NCI-H2227 (cell line): ENCODE measurements around the gene NPR1.
"Not testable (repeated sequence)": the region's sequence is repeated elsewhere in the genome, so short reads cannot be mapped to it uniquely, and the experiment has no call there.

ENCODE experiments used
- DNase-seq: peaks from one replicate; lab custom pipeline; 2025; ENCODE audit not compliant: unreplicated experiment; lab: John Stamatoyannopoulos, UW

Gene NPR1

GRCh38 chr1:153649137-153649862, 29.2 kb upstream of the NPR1 start:
- no peak for DNase-seq

DNA sequence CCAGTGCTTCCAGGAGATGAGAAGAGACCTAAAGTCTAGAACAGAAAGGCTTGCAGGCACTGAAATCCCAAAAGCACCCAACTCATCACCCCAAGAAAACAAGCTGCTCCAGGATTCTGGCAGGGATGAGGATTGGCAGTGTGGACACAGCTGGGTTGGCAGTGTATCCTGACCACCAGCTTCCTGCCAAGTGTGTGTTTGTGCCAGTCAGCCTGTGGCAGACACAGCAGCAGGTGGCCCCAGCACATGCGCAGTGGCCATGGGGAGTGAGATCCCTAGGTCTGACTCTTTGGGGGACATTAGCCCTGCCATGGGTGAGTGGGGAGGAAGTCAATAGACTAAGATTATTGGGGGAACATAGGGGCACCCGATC, 28.6 kb upstream of the NPR1 start:
- DNase-seq = no peak

- DNase-seq = no peak
These were observed 26.7 kb upstream of the NPR1 start for GRCh38 chr1:153651771-153652170.

GRCh38 chr1:153652805-153653500, 25.5 kb upstream of the NPR1 start:
- no peak for DNase-seq

DNA sequence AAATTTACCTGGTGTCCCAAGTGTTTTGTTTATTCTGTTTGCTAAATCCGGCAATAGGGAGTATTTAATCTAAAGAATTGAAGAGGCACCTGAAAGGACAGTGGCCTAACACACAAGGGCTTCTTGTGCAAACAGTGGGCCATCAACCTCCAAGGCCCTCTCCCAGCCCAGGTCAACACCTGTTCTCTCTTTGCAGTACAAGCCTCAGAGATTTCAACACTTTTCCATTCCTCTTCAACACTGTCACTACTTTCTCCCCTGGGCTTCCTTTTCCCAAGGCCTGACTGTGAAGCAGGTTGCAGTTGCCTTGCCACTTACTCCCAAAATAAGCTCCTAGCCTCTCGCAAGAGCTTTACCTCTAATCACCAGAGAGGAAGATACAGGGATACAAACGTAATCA, 23.2 kb upstream of the NPR1 start:
- no peak for DNase-seq

DNA sequence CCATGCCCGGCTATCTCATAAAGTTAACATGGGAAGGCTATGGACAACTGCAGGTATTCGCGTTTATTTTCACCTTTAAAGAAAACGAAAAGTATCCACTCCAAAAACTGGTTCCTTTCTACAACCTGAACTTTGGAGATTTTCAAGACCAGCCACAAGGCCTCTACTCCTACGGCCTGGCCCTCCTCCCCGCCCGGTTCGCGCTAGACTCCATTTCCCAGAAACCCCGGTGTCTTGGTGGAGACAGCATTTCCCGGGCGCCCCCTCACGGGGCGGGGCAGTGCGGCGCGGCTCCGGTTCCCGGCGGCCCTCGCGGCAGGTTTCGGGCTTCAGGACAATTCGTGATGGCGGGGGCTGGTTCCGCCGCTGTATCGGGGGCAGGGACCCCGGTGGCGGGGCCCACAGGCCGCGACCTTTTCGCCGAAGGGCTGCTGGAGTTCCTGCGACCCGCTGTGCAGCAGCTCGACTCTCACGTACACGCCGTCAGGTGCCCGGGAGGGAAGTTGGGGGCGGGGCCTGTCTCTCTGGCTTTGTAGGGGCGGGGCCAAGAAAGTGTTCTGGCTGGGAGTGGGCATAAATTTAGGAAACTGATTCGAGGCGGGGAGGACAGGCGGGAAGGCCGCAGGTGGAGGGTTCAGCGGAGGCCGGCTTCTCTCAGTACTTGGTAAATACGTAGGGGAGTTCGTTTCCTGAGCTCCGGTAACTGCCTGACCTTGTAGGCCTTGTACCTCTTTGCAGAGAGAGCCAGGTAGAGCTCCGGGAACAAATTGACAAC, 19.9 kb upstream of the NPR1 start, which contains the start of gene SNAPIN:
Gene SNAPIN, plus strand, starts transcription at position 304 of the 775 bp plus-strand sequence. Its CDS starts 41 bp downstream, at position 345.
- DNase-seq = peak; percentile 94

DNA sequence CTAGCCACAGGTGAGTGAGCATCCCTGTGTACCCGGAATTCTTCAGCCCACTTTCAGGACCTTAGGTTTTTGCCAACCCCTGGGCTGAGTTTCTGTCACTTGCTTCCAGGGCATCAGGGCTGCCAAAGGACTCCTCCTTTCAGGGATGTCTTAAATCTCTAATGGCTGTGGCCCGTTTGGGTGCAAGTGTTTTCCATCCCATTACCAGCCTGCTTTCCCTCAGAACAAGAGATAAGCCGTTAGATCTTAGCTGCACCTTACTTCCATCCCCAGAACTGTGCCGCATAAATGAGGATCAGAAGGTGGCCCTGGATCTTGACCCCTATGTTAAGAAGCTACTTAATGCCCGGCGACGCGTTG, 19.3 kb upstream of the NPR1 start:
- no peak for DNase-seq

GRCh38 chr1:153659656-153660055, 18.8 kb upstream of the NPR1 start:
- peak; percentile 9 for DNase-seq

DNA sequence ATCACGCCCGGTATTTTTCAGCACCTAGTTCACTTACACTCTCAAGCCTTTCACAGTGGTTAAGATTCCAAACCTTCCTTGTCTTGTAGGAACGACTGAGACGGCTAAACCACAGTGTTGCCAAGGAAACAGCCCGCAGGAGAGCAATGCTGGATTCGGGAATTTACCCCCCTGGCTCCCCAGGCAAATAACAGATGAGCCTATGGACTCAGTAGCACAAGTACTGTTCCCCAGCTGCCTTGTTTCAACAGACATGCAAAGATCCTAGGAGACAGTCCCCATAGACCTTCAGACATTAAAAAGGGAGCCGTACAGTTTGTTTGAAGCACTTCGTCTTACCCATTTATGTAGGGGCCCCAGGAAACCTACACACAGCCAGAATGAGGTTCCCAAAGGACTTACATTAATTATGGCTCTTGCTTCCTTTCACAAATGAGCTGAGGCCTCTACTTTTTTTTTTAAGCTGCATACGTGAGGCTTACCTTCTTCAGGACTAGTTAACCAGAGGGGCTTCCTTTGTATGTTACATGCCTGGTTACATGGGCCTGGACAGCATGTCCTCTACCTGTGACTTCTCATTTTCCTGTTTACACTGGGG, 17.3 kb upstream of the NPR1 start:
- DNase-seq = no peak

- no peak for DNase-seq
These were observed 16.2 kb upstream of the NPR1 start for GRCh38 chr1:153662269-153662668.

GRCh38 chr1:153663211-153663610, 15.3 kb upstream of the NPR1 start:
- DNase-seq = no peak

DNA sequence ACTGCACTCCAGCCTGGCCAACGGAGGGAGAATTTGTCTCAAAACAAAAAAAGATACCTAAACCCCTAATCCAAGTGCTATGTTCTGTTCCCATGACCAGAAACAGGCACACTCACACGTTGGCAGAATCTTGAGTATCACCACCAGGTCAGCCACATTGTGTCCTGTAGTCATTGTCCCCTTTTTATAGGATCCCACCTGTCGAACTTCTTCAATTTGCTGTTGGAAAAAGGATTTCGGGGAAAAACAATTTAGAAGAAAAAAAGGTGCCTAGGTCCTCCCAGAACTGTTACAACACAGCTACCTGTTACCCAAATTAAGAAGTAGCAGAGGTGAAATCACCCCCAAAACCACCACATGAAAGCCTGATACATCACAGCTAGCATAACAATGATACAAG, 11.0 kb upstream of the NPR1 start:
- DNase-seq = no peak

DNA sequence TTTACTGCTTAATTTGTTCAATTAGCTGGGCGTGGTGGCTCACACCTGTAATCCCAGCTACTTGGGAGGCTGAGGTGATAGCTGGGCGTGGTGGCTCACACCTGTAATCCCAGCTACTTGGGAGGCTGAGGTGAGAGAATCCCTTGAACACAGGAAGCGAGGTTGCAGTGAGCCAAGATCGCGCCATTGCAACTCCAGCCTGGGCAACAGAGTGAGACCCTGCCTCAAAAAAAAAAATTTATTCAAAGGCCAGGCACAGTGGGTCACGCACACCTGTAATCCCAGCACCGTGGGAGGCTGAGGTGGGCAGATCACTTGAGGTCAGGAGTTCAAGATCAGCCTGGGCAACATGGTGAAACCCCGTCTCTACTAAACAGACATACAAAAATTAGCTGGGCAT, 9.8 kb upstream of the NPR1 start:
- DNase-seq = not testable (repeated sequence)

DNA sequence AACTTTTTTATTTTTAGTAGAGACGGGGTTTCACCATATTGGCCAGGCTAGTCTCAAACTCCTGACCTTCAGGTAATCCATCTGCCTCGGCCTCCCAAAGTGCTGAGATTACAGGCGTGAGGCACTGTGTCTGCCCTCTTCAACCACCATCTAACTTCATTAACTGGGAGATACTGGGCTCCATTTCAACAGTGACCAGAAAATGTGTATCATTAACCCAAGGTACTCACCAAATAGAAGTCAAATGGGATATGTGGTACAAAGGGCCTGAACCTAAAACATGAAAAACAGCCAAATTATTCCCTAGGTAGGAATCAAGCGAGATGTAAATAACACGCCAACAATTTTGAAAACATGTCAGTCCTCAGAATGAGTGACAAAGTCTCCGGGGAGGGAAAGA, 8.9 kb upstream of the NPR1 start:
- no peak for DNase-seq

DNA sequence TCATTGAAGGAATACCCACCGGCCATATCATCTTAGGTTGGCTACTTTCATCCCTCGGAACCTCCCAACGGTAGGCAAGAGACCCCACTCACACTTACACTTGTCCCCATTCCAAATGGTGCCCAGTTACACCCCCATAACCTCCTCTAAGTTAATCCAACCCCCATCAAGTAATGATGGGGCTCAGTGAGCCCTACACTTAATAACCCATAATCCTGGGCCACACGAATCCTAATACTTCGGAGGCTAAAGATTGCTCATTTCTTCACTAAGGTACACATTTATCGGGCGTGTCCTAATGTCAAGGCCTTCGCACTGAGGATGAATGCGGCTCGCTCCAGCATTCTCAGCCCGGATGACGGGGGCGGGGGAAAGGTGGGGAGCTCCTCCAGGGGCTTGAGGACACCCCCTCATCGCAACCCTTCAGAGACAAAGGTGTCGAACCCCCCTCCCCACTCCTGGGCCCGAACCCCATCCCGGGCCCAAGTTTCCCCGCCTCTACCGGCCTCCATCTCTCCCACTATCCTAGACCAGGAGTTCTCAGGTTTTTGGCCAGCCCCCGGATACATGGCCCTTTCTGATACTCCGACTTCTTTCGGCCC, 8.1 kb upstream of the NPR1 start:
- DNase-seq = peak; percentile 51

GRCh38 chr1:153670859-153671627, 7.4 kb upstream of the NPR1 start, which contains the start of gene ILF2:
TSS of gene ILF2 (minus strand) at chr1:153670993. CDS start at chr1:153670922, 71 bp downstream.
- peak; percentile 99 for DNase-seq

DNA sequence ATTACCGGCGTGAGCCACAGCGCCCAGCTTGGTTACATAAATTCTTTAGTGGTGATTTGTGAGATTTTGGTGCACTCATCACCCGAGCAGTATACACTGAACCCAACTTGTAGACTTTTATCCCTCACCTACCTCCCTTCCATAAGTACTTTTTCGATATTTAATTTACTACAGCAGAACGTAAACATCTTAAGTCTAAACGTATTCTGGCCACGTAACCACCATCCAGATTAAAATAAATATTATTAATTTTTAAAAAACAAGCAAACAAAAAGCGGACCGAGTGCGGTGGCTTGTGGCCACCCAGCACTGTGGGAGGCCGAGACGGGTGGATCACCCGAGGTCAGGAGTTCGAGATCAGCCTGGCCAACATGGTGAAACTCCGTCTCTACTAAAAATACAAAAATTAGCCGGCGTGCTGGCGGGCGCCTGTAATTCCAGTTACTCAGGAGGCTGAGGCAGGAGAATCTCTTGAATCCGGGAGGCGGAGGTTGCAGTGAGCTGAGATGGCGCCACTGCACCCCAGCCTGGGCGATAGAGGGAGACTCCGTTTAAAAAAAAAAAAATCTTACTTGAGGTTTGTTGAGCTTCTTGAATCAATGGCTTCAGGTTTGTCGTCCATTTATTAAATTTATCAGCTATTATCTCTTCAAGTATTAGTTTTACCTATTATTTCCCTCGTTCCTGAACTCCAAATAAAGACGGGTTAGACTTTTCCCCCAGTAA, 6.7 kb upstream of the NPR1 start:
- DNase-seq = peak; percentile 52

GRCh38 chr1:153673511-153673910, 5.0 kb upstream of the NPR1 start:
- DNase-seq = no peak

DNA sequence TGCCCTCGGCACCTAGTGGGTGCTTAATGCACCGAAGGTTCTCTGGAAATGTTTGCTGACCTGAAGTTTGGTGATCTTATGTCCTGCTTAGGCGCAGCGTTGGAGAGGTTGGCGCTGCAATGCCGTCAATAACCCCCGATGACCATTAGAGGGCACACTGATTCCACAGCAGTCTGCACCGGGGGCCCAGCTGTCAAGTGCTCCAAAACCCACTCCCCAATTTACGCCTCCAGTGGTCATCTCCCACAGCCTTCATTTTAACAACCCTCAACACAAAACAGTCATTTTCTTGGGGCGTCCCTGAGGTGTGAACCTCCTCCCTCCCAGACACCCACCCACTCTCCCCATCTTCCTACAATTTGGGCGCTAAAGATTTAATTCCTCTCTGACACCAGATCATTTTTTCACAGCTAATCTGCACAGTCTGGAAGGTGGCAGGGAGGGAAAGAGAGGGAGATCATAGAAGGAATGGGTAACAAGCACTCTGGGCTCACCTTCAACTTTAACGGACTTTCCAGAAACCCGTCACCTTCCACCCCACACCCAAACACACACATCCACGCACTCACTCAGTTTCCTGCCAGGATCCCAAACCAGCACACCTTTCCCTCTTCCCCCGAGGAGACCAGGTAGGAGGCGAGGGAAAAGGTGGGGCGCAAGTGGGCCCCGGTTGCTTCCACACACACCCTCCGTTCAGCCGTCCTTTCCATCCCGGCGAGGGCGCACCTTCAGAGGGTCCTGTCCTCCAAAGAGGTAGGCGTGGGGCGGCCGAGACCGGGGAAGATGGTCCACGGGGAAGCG, 570 bp upstream of the NPR1 start:
- DNase-seq = peak; percentile 59
